ENCODE measurements around the gene ALOX5AP.

ALOX5AP gene

DNA sequence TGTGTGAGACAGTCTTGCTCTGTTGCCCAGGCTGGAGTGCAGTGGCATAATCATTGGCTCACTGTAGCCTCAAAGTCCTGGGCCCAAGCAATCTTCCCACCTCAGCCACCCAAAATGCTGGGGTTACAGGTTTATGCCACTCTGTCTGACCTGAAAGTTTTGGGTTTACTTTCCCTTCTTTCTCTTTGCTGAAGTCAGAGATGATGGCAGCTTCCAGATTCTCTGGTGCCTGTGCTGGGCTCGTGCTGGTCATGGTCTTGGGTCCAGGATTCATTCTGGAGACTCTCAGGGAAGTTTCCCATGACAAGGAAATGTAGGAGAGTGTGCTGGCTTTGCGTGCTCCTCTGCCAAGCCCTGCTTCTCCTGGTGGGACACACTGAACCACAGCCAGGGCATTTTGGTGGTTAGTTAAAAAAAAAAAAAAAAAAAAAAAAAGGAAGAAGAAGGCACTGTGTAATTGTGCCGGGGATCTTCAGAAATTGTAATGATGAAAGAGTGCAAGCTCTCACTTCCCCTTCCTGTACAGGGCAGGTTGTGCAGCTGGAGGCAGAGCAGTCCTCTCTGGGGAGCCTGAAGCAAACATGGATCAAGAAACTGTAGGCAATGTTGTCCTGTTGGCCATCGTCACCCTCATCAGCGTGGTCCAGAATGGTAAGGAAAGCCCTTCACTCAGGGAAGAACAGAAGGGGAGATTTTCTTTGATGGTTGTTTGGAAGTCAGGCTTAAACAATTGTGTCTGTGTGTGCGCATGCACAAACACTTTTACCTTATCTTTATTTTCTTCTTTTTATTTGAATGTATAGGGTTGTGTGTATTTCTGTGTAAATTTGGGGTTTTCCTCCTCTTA is at the start of gene ALOX5AP:
Gene ALOX5AP (plus strand): TSS at position 519 of the 847 bp plus-strand sequence. CDS start 63 bp downstream, at position 582.
- no peak for DNase-seq (ENCODE audit: low read depth in 3 of 3)

DNA sequence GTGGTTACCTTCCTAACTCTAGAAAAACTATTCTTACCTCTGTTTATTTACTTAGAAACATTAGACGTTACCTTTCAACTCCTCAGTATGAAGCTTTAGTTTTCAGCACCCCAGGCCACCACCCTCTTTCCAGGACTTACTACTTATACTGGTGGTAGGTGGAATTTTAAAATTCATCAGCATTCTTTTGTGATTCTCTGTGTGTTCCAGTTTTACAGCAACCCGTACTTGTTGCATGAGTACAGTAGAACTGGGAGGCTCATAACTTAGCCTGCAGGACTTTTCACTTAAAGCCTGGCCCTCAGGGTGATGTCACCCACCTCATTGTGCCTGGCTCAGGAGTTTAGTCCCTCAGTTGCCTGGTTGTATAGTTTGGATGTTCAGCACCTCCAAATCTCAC is 49.4 kb upstream of the ALOX5AP start:
- DNase-seq (ENCODE audit: low read depth in 3 of 3) = no peak

DNA sequence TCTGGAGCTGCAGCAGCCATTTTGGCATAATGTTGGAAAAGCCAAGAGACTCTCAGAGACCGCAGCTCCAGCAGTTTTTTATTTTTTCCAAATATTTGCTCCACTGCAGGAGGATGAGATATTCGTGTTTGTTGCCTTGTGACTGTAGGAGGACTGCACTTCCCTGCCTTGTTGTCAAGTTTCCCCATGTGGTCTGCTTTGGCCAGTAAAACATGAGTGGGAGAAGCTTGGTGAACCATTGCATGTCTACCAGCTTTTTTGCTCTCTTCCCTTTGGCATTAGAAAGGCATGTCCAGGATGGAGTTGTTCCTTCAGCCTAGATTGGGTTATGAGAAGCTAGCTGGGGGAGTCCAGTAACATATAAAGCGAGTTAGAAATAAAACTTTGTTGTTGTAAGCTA is 47.7 kb upstream of the ALOX5AP start:
- no peak for DNase-seq (ENCODE audit: low read depth in 3 of 3)

DNA sequence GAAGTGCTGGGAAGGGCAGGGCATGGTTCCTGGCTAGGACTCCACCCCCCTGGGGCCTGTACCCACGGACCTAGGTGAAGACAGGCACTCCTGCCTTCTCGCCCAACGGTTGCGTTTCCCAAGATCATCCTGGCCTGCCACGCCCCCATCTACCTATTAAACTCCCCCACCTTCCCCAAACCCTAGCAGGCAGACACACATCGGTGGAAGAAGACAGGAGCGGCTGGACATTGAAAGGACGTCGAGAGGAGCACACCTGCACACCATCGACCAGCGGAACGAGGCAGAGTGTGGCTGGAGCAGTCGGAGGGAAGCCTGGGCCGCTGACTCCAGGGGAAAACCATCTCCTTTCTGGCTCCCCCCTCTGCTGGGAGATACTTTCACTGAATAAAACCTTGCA is 45.6 kb upstream of the ALOX5AP start:
- DNase-seq (ENCODE audit: low read depth in 3 of 3) = no peak

DNA sequence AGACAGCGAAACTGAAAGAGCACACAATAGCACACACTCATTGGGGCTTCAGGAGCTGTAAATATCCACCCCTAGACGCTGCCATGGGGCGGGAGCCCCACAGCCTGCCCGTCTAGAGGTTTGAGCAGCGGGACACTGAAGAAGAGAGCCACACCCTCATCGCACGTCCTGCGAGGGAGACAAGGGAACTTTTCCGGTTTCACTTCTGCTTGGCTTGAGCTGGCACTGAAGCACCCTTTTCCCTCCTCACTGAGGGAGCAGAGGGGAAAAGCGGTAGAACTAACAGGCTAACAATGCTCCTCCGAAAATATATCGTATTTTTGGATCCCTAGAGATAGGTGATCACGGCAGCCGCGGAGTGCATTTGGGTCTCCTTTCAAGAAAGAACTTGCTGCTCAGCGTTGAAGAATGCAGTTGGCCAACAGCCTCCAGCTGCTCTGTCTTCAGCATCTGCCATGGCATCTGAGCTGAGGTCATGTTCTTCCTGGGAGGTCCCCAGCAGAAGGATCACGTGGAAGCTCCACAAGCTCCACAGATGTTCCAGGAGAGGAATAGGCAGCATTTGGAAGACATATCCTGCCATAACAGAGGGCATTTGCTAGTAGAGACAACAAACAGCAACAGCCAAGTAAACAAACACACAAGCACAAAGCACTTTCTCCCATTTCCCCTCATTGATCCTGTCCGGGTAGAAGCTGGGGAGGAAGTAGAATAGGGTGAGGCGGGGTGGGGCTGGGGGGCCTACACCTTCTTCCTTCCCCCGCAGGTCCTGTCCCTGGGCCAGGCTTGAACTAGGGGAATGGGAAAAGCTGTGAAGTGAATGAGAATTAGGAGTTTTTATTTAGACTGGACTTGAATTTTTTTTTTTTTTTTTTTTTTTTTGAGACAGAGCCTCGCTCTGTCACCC is 44.8 kb upstream of the ALOX5AP start:
- DNase-seq (ENCODE audit: low read depth in 3 of 3) = no peak

DNA sequence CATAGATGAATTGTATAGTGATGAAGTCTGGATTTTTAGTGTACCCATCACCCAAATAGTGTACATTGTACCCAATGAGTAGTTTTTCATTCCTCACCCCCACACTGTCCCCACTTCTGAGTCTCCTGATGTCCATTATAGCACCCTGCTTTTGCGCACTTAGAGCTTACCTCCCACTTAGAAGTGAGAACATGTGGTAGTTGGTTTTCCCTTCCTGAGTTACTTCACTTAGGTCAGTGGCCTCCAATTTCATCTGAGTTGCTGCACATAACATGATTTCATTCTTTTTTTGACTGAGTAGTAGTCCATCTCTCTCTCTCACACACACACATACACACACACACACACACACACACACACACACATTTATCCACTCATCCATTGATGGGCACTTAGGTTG is 43.2 kb upstream of the ALOX5AP start:
- DNase-seq (ENCODE audit: low read depth in 3 of 3) = no peak

DNA sequence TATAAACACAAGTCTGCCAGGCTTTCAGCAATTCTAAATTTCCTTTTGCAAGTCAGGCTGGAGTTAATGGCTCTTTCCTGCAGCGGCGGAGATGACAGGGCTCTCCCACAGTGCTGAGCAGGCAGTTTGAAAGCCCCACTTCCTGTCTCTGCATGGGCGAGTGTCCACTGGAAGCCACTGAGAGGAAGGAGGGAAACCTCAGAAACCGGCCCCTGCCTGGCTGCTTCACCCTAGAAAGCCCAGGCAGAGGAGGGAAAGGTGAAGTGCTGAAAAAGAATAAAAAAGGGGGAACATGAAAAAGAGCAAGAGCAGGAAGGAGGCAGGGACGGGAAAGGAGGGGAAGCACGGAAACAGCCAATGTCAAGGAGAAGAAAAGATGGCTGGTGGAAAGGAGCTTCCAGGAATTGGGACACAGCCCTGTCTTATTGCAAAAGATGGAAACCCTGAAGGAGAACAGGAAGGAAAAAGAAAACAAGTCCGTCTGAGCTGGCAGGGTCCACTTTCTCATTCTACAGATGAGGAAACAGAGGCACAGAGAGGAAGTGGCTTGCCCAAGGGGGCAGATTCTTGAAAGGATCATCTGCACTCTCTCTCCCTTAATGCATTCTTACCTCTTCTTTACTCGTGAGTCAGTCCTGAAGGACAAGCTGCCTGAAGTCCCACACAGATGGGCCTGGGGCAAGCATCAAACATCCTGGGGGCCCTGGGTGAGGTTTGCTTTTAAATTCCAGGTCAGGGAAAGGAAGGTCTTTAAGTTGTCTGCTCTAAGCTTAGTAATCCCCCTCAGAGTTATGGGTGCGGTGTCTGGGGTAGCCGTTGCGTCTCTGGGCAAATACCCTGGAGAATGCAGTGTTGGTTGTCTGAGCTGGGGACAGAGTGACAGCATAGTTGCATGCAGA is 38.8 kb upstream of the ALOX5AP start:
- DNase-seq (ENCODE audit: low read depth in 3 of 3) = no peak

DNA sequence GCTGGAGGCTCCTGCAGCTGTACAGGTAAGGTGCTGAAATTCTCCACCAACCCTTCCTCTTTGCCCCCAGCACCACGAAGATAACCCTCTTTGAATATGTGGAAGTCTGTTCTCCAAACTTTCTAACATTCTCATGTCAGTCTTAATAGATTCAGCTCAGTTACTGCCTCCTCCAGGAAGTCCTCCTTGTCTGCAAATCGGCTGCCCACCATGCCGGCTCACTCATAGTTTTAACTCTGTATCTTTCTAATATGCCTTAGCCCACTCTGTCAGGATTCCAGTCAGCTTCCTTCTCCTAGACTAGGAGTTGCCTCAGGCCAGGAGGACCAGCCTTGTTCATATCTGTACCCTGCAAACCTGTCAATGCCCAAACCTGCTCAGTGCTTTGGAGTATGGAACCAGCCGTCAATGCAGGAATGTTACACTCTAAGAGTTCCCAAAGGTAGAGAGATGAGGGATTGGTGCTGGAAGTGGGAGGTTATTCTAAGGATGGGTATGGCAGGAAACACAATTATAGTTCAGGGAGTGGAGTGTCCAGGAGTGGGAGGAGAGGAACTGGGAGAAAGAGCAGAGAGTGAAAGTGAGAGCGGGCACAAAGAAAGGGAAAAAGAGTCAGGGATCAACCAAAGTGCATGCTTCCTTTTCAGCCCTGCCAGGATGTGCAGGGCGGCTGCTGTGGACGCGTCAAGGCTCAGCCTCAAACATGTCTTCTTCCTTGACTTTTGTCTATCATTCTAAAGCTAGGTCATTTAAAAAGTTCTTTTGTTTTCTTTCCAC is 38.0 kb upstream of the ALOX5AP start:
- no peak for DNase-seq (ENCODE audit: low read depth in 3 of 3)

DNA sequence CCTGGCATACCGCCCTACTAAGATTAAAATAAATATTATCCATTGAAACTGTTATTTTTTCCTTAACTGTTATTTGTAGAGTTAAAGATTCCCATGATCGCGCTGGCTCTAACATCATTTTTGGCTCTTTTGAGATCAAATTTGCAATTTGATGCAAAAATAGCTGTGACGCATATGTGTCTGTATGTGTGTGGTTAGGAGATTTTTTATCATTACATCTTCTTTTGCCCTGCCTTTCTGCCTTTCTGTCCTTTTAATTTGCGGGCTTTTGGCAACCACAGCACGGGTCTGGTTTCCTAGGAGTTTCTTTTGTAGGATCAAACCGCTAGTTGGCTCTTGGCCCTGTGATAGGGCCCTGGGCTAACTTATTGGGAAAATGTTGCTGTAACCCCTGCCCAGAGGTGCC is 37.3 kb upstream of the ALOX5AP start:
- DNase-seq (ENCODE audit: low read depth in 3 of 3) = no peak

DNA sequence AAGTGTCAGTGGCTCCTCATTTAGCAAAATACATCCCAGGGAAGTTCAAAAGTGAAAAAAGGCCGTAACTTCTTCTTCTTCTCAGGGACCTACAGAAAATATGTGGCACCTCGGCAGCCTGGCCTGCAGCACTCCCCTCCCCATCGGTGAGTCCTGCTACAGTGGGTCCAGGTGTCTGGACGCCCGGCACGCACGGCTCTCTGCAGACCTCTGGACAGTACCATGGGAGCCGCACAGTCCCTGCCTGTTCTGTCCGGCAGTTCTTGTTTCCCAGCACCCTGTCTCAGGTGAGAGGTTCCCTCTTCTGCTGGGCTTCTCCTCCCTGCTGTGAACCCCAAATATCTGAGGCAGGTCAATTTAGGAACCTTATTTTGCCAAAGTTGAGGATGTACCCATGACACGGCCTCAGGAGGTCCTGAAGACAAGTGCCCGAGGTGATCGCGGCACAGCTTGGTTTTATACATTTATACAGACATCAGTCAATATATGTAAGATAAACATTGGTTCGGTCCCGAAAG is 36.8 kb upstream of the ALOX5AP start:
- no peak for DNase-seq (ENCODE audit: low read depth in 3 of 3)

DNA sequence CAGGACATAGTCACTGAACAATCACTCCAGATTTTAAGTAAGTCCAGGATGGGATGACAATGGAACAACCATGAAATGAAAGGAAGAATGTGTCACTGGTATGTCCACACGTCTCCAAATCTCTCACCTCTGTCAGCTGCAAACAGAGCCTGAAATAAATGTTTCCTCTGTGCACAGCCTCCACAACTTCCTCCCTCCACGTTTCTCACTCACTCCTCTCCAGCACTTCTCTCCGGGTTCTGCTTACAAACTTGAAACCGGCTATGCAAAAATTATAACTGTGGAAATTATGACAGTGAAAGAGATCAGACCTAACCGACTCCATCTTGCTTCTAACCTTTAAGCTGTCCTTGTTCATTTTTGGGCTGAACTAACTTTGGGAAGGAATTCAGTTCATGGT is 35.0 kb upstream of the ALOX5AP start:
- no peak for DNase-seq (ENCODE audit: low read depth in 3 of 3)

DNA sequence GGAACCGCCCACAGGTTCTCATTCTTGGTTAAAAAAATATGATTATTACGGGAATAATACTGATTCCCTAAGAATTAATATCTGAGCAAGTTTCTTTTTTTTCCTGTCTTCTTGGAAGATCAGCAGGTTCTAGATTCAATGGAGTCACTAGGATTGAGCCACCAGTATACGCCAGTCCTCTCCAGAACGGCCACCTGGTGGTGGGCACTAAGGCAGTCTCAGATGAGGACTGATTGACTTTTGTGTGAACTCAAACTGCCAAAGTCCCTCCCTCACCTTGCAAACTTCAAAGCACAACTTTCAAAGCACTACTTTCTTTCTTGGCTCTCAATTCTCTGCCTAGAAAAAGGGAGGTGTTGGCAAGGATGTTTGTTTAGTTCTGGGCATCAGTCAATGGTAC is 33.3 kb upstream of the ALOX5AP start:
- no peak for DNase-seq (ENCODE audit: low read depth in 3 of 3)

DNA sequence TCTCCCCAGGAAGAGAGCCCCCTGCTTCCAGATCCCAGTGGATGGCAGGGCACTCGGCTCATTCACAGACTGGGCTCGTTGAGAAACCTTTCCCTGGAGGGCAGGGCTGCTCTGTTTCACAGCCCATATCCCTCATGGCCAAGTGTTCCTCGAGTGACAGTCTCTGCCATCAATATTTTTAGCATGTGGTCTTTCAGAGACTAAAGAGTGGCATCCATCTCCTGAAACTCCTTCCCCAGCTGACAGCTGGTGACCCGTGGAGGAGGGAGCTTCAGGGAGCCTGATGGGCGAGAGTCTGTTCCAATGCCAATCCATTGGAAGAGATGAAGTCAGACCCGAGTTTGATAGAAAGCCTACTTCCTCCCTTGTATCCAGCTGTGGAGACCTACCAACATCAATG is 30.7 kb upstream of the ALOX5AP start:
- no peak for DNase-seq (ENCODE audit: low read depth in 3 of 3)

DNA sequence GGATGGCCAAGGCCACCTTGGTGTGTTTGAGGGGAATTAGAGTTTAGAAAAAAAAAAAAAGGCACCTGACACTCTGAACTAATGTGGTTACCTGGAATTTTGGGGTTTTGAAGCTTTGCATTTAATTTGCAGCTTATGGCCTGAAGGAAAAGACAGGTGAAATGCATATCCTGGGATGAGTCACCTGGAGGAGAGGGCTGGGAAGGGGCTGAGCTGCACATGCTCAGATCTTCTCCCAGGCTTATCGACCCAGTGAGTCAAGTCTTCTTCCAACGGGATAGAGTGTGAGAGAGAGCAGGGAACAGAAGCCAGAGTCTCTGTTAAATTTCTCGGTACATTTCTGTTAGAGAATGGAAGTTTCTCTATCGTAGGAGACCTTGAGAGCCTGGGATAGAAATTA is 29.7 kb upstream of the ALOX5AP start:
- no peak for DNase-seq (ENCODE audit: low read depth in 3 of 3)

DNA sequence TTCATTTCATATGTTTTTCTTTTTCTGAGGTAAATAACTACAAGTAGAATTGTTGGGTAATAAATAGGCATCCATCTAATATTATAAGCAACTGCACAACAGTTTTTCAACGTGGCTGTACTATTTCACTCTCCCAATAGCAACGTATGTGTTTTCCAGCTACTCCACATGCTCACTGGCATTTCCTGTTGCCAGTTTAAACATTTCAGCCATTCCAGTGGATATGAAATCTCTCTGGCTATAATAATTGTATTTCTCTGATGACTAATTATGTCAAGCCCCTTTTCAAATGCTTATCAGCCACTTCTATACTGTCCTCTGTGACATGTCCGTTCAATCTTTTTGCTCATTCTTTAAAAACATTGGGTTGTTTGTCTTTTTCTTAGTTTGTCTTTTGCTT is 26.8 kb upstream of the ALOX5AP start:
- no peak for DNase-seq (ENCODE audit: low read depth in 3 of 3)

DNA sequence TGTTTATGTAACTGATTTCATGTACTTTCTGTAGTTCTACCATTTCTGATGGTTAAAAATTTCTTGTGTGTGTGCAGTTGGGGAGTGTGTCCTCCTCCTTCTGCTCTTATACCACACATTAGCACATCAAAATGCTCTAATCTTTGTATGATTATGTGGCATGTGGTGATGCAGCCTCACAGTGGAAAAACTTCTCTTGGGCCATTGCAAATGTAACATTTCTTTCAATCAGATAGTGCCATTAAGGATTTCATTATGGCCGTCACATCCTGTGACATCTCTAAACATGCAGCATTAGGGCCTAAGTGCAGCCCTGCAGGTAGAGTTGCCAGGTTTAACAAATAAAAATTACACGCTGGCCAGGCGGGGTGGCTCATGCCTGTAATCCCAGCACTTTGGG is 24.9 kb upstream of the ALOX5AP start:
- no peak for DNase-seq (ENCODE audit: low read depth in 3 of 3)

DNA sequence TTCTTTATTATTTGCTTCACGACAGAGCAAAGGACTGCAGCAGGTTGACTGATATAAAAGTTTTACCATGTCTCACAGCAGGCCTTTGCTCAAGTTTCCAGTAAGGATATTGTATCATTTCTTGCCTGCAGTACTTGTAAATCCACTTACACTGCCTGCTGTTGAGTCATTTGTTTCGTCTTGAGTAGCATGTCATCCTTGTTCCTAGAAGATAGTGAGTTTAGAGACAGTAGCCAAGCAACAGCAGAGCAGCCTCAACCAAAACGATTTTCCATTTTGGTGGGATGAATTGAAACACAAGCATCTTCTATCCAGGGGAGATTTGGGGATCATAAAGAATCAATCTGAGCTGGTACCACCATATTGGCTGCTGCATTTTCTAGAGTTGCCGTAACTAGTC is 24.0 kb upstream of the ALOX5AP start:
- no peak for DNase-seq (ENCODE audit: low read depth in 3 of 3)

DNA sequence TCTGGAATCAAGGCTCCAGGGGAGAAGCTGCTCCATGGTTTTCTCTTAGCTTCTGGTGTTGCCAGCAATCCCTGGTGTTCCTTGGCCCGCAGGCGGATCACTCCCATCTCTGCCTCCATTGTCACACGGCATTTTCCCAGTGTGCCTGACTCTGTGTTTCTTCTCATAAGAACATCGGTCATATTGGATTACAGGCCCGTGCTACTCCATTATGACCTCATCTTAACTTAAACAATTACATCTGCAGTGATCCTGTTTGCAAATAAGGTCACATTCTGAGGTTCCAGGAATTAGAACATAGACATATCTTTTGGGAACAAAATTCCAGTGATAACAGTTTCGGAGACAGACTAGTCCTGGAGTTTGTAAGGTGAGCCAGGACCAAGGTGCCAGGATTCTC is 23.5 kb upstream of the ALOX5AP start:
- DNase-seq (ENCODE audit: low read depth in 3 of 3) = no peak

DNA sequence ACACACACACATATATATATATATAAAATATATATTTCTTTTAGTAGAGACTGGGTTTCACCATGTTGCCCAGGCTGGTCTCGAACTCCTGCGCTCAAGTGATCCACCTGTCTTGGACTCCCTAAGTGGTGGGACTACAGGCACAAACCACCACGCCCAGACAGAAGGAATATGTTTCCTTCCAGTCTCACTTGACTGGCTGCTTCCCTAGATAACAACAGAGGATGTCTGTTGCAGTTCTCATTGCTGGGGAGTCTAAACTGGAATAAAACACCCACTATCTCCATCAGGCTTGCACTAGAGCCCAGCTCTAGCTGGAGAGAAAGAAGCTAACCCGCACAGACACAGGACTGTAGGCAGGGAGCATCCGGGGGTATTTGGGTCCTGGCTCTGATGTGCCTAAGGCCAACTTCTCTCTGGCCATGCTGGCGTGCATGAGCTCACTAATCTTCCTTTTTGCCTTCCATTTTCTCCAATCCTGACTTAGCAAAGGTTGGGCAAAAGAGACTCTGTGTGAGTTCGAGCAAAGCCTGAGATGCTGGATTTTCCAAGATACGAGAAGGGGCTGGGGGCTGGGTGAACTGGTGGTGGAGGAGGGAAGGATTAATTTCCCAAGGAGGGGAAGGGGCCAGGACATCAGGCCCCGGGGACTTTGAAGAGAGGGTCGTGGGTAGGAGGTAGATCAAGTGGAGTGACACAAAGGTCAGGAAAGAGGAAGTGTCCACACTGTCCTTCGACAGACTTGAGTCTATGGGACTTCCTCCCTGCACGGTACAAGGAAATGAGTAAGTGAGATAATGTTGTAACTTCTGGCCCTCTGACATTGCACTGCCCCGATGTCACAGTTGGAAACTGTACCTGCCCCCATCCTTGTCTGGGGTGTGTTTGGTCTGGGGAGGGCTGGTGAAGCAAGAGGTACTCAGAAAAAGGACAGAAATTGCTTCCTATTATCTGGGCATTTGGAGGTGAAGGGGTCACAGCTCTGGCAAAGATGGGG is 22.5 kb upstream of the ALOX5AP start:
- DNase-seq (ENCODE audit: low read depth in 3 of 3) = no peak

All from stimulated activated CD4-positive, alpha-beta T cell treated with anti-CD3 and anti-CD28 coated beads, TNF-alpha, amount 100 ng/mL, for 24 hours (primary cell).